Nasal cavity respiratory epithelium epithelial cell of viscerocranial mucosa (primary cell): Measurements from ENCODE around the gene VRK3. TPM values are rescaled to one million over a fixed set of nuclear protein-coding genes. Genes with fewer than 3 reads are reported as not detected.

Experiments used
- total RNA-seq: library from RNA; depleted of rRNA; stranded (reverse); fragments of >200 nt; gene quantifications from 2 replicates; pipeline ENCODE4 v1.2.3, GENCODE V29; 2014

Gene VRK3
- total RNA-seq, result 17.1 and 22.7 TPM in 2 replicates

GRCh38 chr19:50025022-50025793 is at the start of gene VRK3:
TSS of gene VRK3 (minus strand) at chr19:50025372. CDS start at chr19:50016162, 9,210 bp downstream.

GRCh38 chr19:50025794-50026549 is 800 bp upstream of the VRK3 start, which contains the start of gene ZNF473:
TSS of gene ZNF473 (plus strand) at chr19:50026005. CDS start at chr19:50031083, 5,078 bp downstream.

GRCh38 chr19:49960980-49961379 is 64.2 kb downstream of the VRK3 start, which contains the start of gene SIGLEC11:
TSS of gene SIGLEC11 (minus strand) at chr19:49961172. CDS start at chr19:49961081, 91 bp downstream.

GRCh38 chr19:49929121-49929610 is 96.0 kb downstream of the VRK3 start, which contains the start of the genes ATF5 and NUP62:
TSS of gene ATF5 (plus strand) at chr19:49929205. CDS start at chr19:49930851, 1,646 bp downstream.
TSS of gene NUP62 (minus strand) at chr19:49929504. CDS start at chr19:49909807, 19,697 bp downstream.

Other genes with a start within 250 kb of the VRK3 start
- gene FUZ, start 212.1 kb downstream of the VRK3 start, total RNA-seq, result 10.6 and 16.5 TPM in 2 replicates
- gene MED25, start 207.1 kb downstream of the VRK3 start, total RNA-seq, result 7.9 and 25.1 TPM in 2 replicates
- 17.4 and 41.6 TPM in 2 replicates for gene PTOV1, start 174.2 kb downstream of the VRK3 start, total RNA-seq
- 27.1 and 27.7 TPM in 2 replicates for gene PNKP, start 157.8 kb downstream of the VRK3 start, total RNA-seq
- 7.9 and 11.7 TPM in 2 replicates for gene AKT1S1, start 148.0 kb downstream of the VRK3 start, total RNA-seq
- gene TBC1D17, start 147.7 kb downstream of the VRK3 start, total RNA-seq, result 4.8 and 8.8 TPM in 2 replicates
- gene IL4I1, start 128.5 kb downstream of the VRK3 start, total RNA-seq, result 0.14 and 0.34 TPM in 2 replicates
- gene ATF5, start 96.2 kb downstream of the VRK3 start, total RNA-seq, result 2.4 and 6.3 TPM in 2 replicates
- gene NUP62, start 95.9 kb downstream of the VRK3 start, total RNA-seq, result 16.1 and 38.8 TPM in 2 replicates
- not detected in 2 replicates for gene SIGLEC11, start 64.2 kb downstream of the VRK3 start, total RNA-seq
- gene ZNF473, start 633 bp upstream of the VRK3 start, total RNA-seq, result 14.6 and 15.0 TPM in 2 replicates
- gene IZUMO2, start 137.9 kb upstream of the VRK3 start, total RNA-seq, result not detected in 2 replicates
- gene MYH14, start 178.2 kb upstream of the VRK3 start, total RNA-seq, result 3.1 and 34.3 TPM in 2 replicates